SU-DHL-6 (cell line): Measurements from ENCODE around the gene B4GALT1.

ENCODE experiments used
- CTCF ChIP-seq: fragments of 200-600 bp; sonication (generic); IDR thresholded peaks from one replicate; pipeline ENCODE4 v1.5.1; 2017; ENCODE audit warnings: antibody characterized with exemption, mild to moderate bottlenecking, low read length, moderate library complexity; ENCODE audit not compliant: insufficient read depth, poor library complexity, severe bottlenecking
- EZH2phosphoT487 ChIP-seq: fragments of 200-600 bp; sonication (generic), shearing (Covaris generic); conservative IDR thresholded peaks from 2 replicates; pipeline ENCODE4 v1.6.1; 2018; ENCODE audit warnings: mild to moderate bottlenecking, antibody characterized with exemption, low read length, moderate library complexity, mixed read lengths

- no peak for TF ChIP-seq CTCF
- no peak for TF ChIP-seq EZH2phosphoT487
Measured at GRCh38 chr9:33131790-33132772, 35.1 kb downstream of the B4GALT1 start.
